H1 (cell line): ENCODE results near the gene RBP3. TPM values are rescaled to one million over a fixed set of nuclear protein-coding genes. Genes with fewer than 3 reads are reported as not detected.

Source experiments
- CTCF ChIA-PET: fragments of 300-600 bp; sonication (Branson Sonifier 250); formaldehyde crosslinking; loops from one replicate; lab custom pipeline; 2021; ENCODE audit not compliant: partially characterized antibody; lab: Charles Lee
- POLR2A ChIA-PET: fragments of 300-600 bp; sonication (Branson Sonifier 250); formaldehyde crosslinking; loops from one replicate; lab custom pipeline; 2021; ENCODE audit warnings: inconsistent platforms; ENCODE audit not compliant: partially characterized antibody; lab: Charles Lee
- DNase-seq, 2 experiments: peaks; one replicate each; pipeline versions ENCODE4 v3.0.0 to v3.0.0-alpha.2; 2010 to 2022; ENCODE audit warnings: low spot score in 2 of 2, low read depth in 1 of 2, mixed read lengths in 1 of 2
- FAIRE-seq: peaks from 2 replicates; lab custom pipeline; 2011; peaks lifted over from hg19 to GRCh38; lab: Jason Lieb, UNC
- H2AFZ ChIP-seq: 2 replicates; pipeline ENCODE4 v1.8.1; 2012; ENCODE audit warnings: low read length, inconsistent platforms
- H2AK5ac ChIP-seq: 2 replicates; pipeline ENCODE4 v1.6.1; 2013; ENCODE audit warnings: low read depth, low read length
- H2BK120ac ChIP-seq: replicated peaks from 2 replicates; pipeline ENCODE3; 2013; ENCODE audit warnings: low read depth, low read length, inconsistent platforms
- H2BK12ac ChIP-seq: 2 replicates; pipeline ENCODE4 v1.6.1; 2013; ENCODE audit warnings: low read depth, low read length
- H2BK15ac ChIP-seq: 2 replicates; pipeline ENCODE4 v1.6.1; 2013; ENCODE audit warnings: low read length
- H2BK20ac ChIP-seq: 2 replicates; pipeline ENCODE4 v1.6.1; 2013; ENCODE audit warnings: low read length
- H2BK5ac ChIP-seq: 2 replicates; pipeline ENCODE4 v1.6.1; 2013; ENCODE audit warnings: low read depth, low read length
- H3K14ac ChIP-seq: 2 replicates; pipeline ENCODE4 v1.6.1; 2013; ENCODE audit warnings: inconsistent platforms; ENCODE audit not compliant: insufficient read length
- H3K18ac ChIP-seq: 2 replicates; pipeline ENCODE4 v1.6.1; 2013; ENCODE audit warnings: low read length; ENCODE audit errors: extremely low read depth
- H3K23ac ChIP-seq: 2 replicates; pipeline ENCODE4 v1.6.1; 2013; ENCODE audit warnings: inconsistent platforms; ENCODE audit not compliant: insufficient read length
- H3K23me2 ChIP-seq: 2 replicates; pipeline ENCODE4 v1.6.1; 2013; ENCODE audit warnings: low read depth, low read length
- H3K27ac ChIP-seq: 2 replicates; pipeline ENCODE4 v1.6.1; 2011; ENCODE audit warnings: low read depth, low read length, inconsistent platforms
- H3K27me3 ChIP-seq, 4 experiments: replicated peaks in 1 of 4; 1 replicate in 1 of 4; 2 replicates in 3 of 4; pipeline versions ENCODE4 v1.6.1 to v1.8.1; 2011 to 2013; ENCODE audit warnings: low read length in 3 of 4, mild to moderate bottlenecking in 3 of 4, inconsistent platforms in 2 of 4, mixed read lengths in 2 of 4, moderate library complexity in 1 of 4; ENCODE audit not compliant: control insufficient read depth in 3 of 4, insufficient read depth in 3 of 4; ENCODE audit errors: extremely low read depth in 1 of 4
- H3K36me3 ChIP-seq, 4 experiments: 2 replicates each; pipeline versions ENCODE4 v1.6.1 to v1.8.1; 2011 to 2013; ENCODE audit warnings: mild to moderate bottlenecking in 4 of 4, low read length in 3 of 4, moderate library complexity in 2 of 4, control low read depth in 1 of 4, inconsistent platforms in 1 of 4; ENCODE audit not compliant: insufficient read depth in 4 of 4, control insufficient read depth in 2 of 4
- H3K4ac ChIP-seq: replicated peaks from 2 replicates; pipeline ENCODE3; 2013; ENCODE audit warnings: low read length, low read depth, mixed read lengths, inconsistent platforms; ENCODE audit not compliant: insufficient read length
- H3K4me1 ChIP-seq, 4 experiments: replicated peaks in 1 of 4; 1 replicate in 1 of 4; 2 replicates in 3 of 4; pipeline versions ENCODE4 v1.6.1 to v1.8.1; 2011 to 2013; ENCODE audit warnings: low read length in 3 of 4, inconsistent platforms in 2 of 4, mixed read lengths in 1 of 4; ENCODE audit not compliant: insufficient read depth in 4 of 4, control insufficient read depth in 3 of 4
- H3K4me2 ChIP-seq, 2 experiments: 2 replicates each; pipeline versions ENCODE4 v1.6.1 to v1.8.1; 2011 to 2013; ENCODE audit warnings: low read depth in 2 of 2, low read length in 2 of 2, control low read depth in 1 of 2, inconsistent platforms in 1 of 2, mild to moderate bottlenecking in 1 of 2; ENCODE audit not compliant: insufficient read depth in 1 of 2
- H3K4me3 ChIP-seq, 4 experiments: fragments of 200-600, 300-600 bp in 1 of 4; sonication (generic), shearing (Covaris generic), sonication (Bioruptor Twin) in 1 of 4; 2 replicates each; pipeline versions ENCODE4 v1.5.1 to v1.8.1; 2011 to 2016; ENCODE audit warnings: low read length in 4 of 4, low read depth in 3 of 4, control low read depth in 2 of 4, inconsistent platforms in 2 of 4, mild to moderate bottlenecking in 2 of 4, mixed read lengths in 1 of 4, moderate library complexity in 1 of 4; ENCODE audit not compliant: insufficient read depth in 2 of 4; ENCODE audit errors: extremely low read depth in 1 of 4
- H3K56ac ChIP-seq: replicated peaks from 2 replicates; pipeline ENCODE3; 2013; ENCODE audit warnings: low read depth, mild to moderate bottlenecking, mixed read lengths, low read length, inconsistent platforms; ENCODE audit not compliant: insufficient read length
- H3K79me1 ChIP-seq: 2 replicates; pipeline ENCODE4 v1.6.1; 2013; ENCODE audit warnings: low read depth, low read length, control low read depth
- H3K79me2 ChIP-seq, 2 experiments: 2 replicates each; pipeline versions ENCODE4 v1.6.1 to v1.8.1; 2012 to 2013; ENCODE audit warnings: low read length in 2 of 2, mild to moderate bottlenecking in 2 of 2, inconsistent platforms in 1 of 2; ENCODE audit not compliant: insufficient read depth in 2 of 2, control insufficient read depth in 1 of 2
- H3K9ac ChIP-seq, 4 experiments: replicated peaks in 1 of 4; 1 replicate in 1 of 4; 2 replicates in 3 of 4; pipeline versions ENCODE4 v1.6.1 to v1.8.1; 2011 to 2013; ENCODE audit warnings: low read depth in 3 of 4, low read length in 3 of 4, control low read depth in 2 of 4, mild to moderate bottlenecking in 2 of 4, moderate library complexity in 2 of 4, inconsistent platforms in 1 of 4; ENCODE audit errors: extremely low read depth in 1 of 4
- H3K9me3 ChIP-seq, 2 experiments: 2 replicates each; pipeline versions ENCODE4 v1.6.1 to v1.8.1; 2012 to 2013; ENCODE audit warnings: mild to moderate bottlenecking in 2 of 2, moderate library complexity in 2 of 2, control low read depth in 1 of 2, inconsistent platforms in 1 of 2, low read depth in 1 of 2, low read length in 1 of 2, mixed read lengths in 1 of 2; ENCODE audit not compliant: insufficient read depth in 2 of 2
- H4K20me1 ChIP-seq, 2 experiments: replicated peaks in 1 of 2; 2 replicates each; pipeline versions ENCODE3 to v1.8.1; 2011 to 2013; ENCODE audit warnings: inconsistent platforms in 2 of 2, low read length in 2 of 2, mild to moderate bottlenecking in 1 of 2; ENCODE audit not compliant: insufficient read depth in 2 of 2, control insufficient read depth in 1 of 2
- H4K5ac ChIP-seq: 2 replicates; pipeline ENCODE4 v1.6.1; 2013; ENCODE audit warnings: low read length, low read depth, mixed read lengths, inconsistent platforms; ENCODE audit not compliant: insufficient read length
- H4K8ac ChIP-seq: 2 replicates; pipeline ENCODE4 v1.8.0; 2013; ENCODE audit warnings: mild to moderate bottlenecking, moderate library complexity, low read length, inconsistent platforms; ENCODE audit not compliant: insufficient read depth; ENCODE audit errors: extremely low read depth
- H4K91ac ChIP-seq: replicated peaks from 2 replicates; pipeline ENCODE3; 2013; ENCODE audit warnings: low read length, mixed read lengths, inconsistent platforms; ENCODE audit not compliant: insufficient read length
- ASH2L ChIP-seq: fragments of 200-600, 300-600 bp; sonication (generic); IDR thresholded peaks from one replicate; pipeline ENCODE4 v1.7.1; 2017; ENCODE audit warnings: low read length
- BACH1 ChIP-seq: IDR thresholded peaks from 2 replicates; pipeline ENCODE4 v1.6.1; 2012; ENCODE audit warnings: low read length, improper control_type of control experiment
- CTBP2 ChIP-seq: IDR thresholded peaks from 2 replicates; pipeline ENCODE4 v1.7.0; 2011; ENCODE audit warnings: borderline replicate concordance, mild to moderate bottlenecking, moderate library complexity, mixed read lengths, low read length; ENCODE audit not compliant: insufficient read depth, insufficient read length
- HDAC2 ChIP-seq, 2 experiments: fragments of 300-600 bp in 1 of 2; sonication (generic) in 1 of 2; IDR thresholded peaks; 2 replicates each; pipeline ENCODE4 v1.6.1; 2011 to 2012; ENCODE audit warnings: low read depth in 2 of 2, low read length in 2 of 2, mild to moderate bottlenecking in 2 of 2, moderate library complexity in 2 of 2, borderline replicate concordance in 1 of 2, inconsistent platforms in 1 of 2
- MAFK ChIP-seq: IDR thresholded peaks from 2 replicates; pipeline ENCODE4 v1.6.1; 2012; ENCODE audit warnings: low read depth, mild to moderate bottlenecking, improper control_type of control experiment, low read length
- POLR2A ChIP-seq, 2 experiments: IDR thresholded peaks; 1 replicate in 1 of 2; 2 replicates in 1 of 2; pipeline ENCODE4 v1.6.1; 2011; ENCODE audit warnings: low read depth in 2 of 2, low read length in 2 of 2, mild to moderate bottlenecking in 2 of 2; ENCODE audit errors: control extremely low read depth in 1 of 2
- POLR2AphosphoS5 ChIP-seq: IDR thresholded peaks from 2 replicates; pipeline ENCODE4 v1.6.1; 2011; ENCODE audit warnings: low read depth, low read length
- POU5F1 ChIP-seq: IDR thresholded peaks from 2 replicates; pipeline ENCODE4 v1.6.1; 2011; ENCODE audit warnings: low read depth, mild to moderate bottlenecking, low read length, moderate library complexity
- RAD21 ChIP-seq, 2 experiments: IDR thresholded peaks in 1 of 2; conservative IDR thresholded peaks in 1 of 2; 2 replicates each; pipeline ENCODE4 v1.6.1; 2011; ENCODE audit warnings: low read depth in 2 of 2, low read length in 2 of 2, improper control_type of control experiment in 1 of 2, inconsistent platforms in 1 of 2, mild to moderate bottlenecking in 1 of 2, moderate library complexity in 1 of 2
- RBBP5 ChIP-seq: IDR thresholded peaks from 2 replicates; pipeline ENCODE4 v1.7.1; 2012; ENCODE audit warnings: low read depth, mild to moderate bottlenecking, inconsistent platforms, low read length, moderate library complexity, borderline replicate concordance
- RNF2 ChIP-seq: fragments of 200-900, 300-1000 bp; sonication (generic); IDR thresholded peaks from 2 replicates; pipeline ENCODE4 v1.7.1; 2016; ENCODE audit warnings: borderline replicate concordance, low read depth, mild to moderate bottlenecking, antibody characterized with exemption, low read length; ENCODE audit not compliant: poor library complexity, severe bottlenecking; ENCODE audit errors: missing control alignments
- SIN3A ChIP-seq, 2 experiments: IDR thresholded peaks in 1 of 2; conservative IDR thresholded peaks in 1 of 2; 2 replicates each; pipeline ENCODE4 v1.6.1; 2011 to 2012; ENCODE audit warnings: low read length in 2 of 2, improper control_type of control experiment in 1 of 2, low read depth in 1 of 2, mild to moderate bottlenecking in 1 of 2
- SUZ12 ChIP-seq: fragments of 200-600 bp; sonication (generic); IDR thresholded peaks from 2 replicates; pipeline ENCODE4 v1.6.1; 2012; ENCODE audit warnings: mild to moderate bottlenecking, inconsistent platforms, low read length, moderate library complexity, mixed read lengths
- WGBS, 2 experiments: shearing (Covaris generic) in 1 of 2; methylation state at CpG; one replicate each; pipeline versions ENCODE4 v1.1.6 to v1.1.7; 2013 to 2015; ENCODE audit warnings: low lambda C conversion rate in 2 of 2, mixed read lengths in 2 of 2, inconsistent platforms in 1 of 2, low coverage in 1 of 2, missing lambda C conversion rate in 1 of 2; ENCODE audit not compliant: insufficient replicate concordance in 2 of 2, insufficient coverage in 1 of 2, insufficient read length in 1 of 2; ENCODE audit errors: extremely low coverage in 1 of 2, missing lambda C conversion rate in 1 of 2; 5-methylcytosine and 5-hydroxymethylcytosine counted together
- polyA plus RNA-seq, 7 experiments: library from polyadenylated mRNA; depleted of rRNA in 3 of 7; stranded (reverse) in 5 of 7; unstranded in 2 of 7; fragments of >200 nt in 5 of 7; fragments of 200-250 nt in 2 of 7; gene quantifications; 1 replicate in 5 of 7; 2 replicates in 1 of 7; 4 replicates in 1 of 7; pipeline versions ENCODE4 v1.2.1 to v1.2.3, GENCODE V29; 2011 to 2013; ENCODE audit warnings: missing spikeins in 2 of 7, mixed read lengths in 2 of 7
- total RNA-seq: library from RNA; stranded (reverse); fragmentation: NEBNext Ultra II Directional; extraction: Animal tissue kit (Norgen Biotek cat#: 25700); gene quantifications from 2 replicates; pipeline ENCODE4 v1.2.1, GENCODE V29; 2021

RBP3 gene
- total and polyA plus RNA-seq, 2 of the 8 experiments (the other 6 are each of a cell fraction or from before 2014, with no cell fraction given) = not detected

DNA sequence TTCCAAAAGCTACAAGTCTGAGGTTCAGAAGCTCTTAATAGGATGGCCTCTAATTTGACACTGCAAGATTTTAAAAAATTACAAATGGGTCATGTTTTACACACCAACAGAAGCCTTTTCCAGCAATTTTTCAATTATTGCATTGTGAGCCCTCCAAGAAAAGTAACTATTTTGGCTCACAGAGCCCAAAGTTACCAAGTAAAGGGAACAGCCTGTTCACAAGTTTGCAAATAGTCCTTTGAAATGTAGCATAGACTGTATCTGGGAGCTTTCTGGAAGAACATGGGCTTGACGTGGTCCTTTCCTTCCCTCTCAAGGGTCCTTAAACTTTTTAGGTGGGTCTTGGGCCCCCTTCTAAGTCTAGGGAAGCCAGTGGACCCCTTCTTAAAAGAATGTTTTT, 49.4 kb upstream of the RBP3 start:
- Histone ChIP-seq H2AK5ac (no peak overlapping the region), H3K18ac (no peak overlapping the region), H2BK15ac (no peak overlapping the region), H4K20me1 (no peaks in the 10 kb centered on the region), H3K79me1 (no peaks in the 10 kb centered on the region), H3K4ac (no peak overlapping the region), H2AFZ (no peak overlapping the region), H3K36me3 (no peaks in the 10 kb centered on the region), H3K23me2 (peaks cover 11% of the 10 kb centered on the region; the same call in 1 of the 2 replicates), H3K79me2 (no peaks in the 10 kb centered on the region), H3K27me3 (peaks cover 4 to 42% (median 34%) of the 10 kb centered on the region in 4 experiments), H2BK120ac (no peak overlapping the region), H2BK12ac (no peak overlapping the region), H2BK20ac (no peak overlapping the region), H3K4me1 (peaks cover 0 to 4% (median 2%) of the 10 kb centered on the region in 4 experiments; a peak in 1 of 7 replicates), H3K4me3 (no peak overlapping the region), H4K91ac (no peak overlapping the region), H2BK5ac (no peak overlapping the region), H3K56ac (no peak overlapping the region), H3K4me2 (no peak overlapping the region), H3K9ac (no peak overlapping the region), H4K8ac (no peak overlapping the region), H3K23ac (no peak overlapping the region), H3K9me3 (no peaks in the 10 kb centered on the region), H3K14ac (no peak overlapping the region), H3K27ac (no peak overlapping the region), H4K5ac (no peak overlapping the region)
- WGBS, 2 experiments = 67% methylated on average over 1 of the region's 1 CpG; no CpG with 5 or more reads in 1 of the 2 experiments
- ChIA-PET POLR2A (no interaction called here), CTCF (interaction anchor here (0.9 to 4.3 kb wide), 7 partner anchors 9 to 251 kb away, joined by 3 to 24 read pairs (median 6); no protein-coding TSS in a partner anchor)
- DNase-seq (no peak), FAIRE-seq (no peak)
- no peak for TF ChIP-seq SUZ12
- TF ChIP-seq POLR2A (IDR thresholded peaks at IDR 0.05; ENCODE audit: control extremely low read depth in 1 of 2, low read depth in 2 of 2, low read length in 2 of 2) = no peak
- no peak for TF ChIP-seq CTBP2
- no peak for TF ChIP-seq RBBP5
- no peak for TF ChIP-seq ASH2L
- TF ChIP-seq RNF2 = no peak
- no peak for TF ChIP-seq POU5F1
- TF ChIP-seq POLR2AphosphoS5 = no peak
- no peak for TF ChIP-seq SIN3A (conservative IDR thresholded peaks at IDR 0.05 in 1 of 2, IDR thresholded peaks at IDR 0.05 in 1 of 2; ENCODE audit: low read depth in 1 of 2, low read length in 2 of 2)
- no peak for TF ChIP-seq BACH1
- no peak for TF ChIP-seq RAD21 (IDR thresholded peaks at IDR 0.05 in 1 of 2, conservative IDR thresholded peaks at IDR 0.05 in 1 of 2; ENCODE audit: low read depth in 2 of 2, low read length in 2 of 2)
- no peak for TF ChIP-seq HDAC2 (IDR thresholded peaks at IDR 0.05; ENCODE audit: borderline replicate concordance in 1 of 2, low read depth in 2 of 2, low read length in 2 of 2)
- TF ChIP-seq MAFK = no peak
